A549 (cell line): Measurements from ENCODE around the gene MYOM1. TPM values are rescaled to one million over a fixed set of nuclear protein-coding genes. Genes with fewer than 3 reads are reported as not detected.

Experiments used
- ATAC-seq, 2 experiments: fragments of 200-7000 bp in 1 of 2; fragments of >200 bp in 1 of 2; cut with Nextera tagmentation in 1 of 2; cut with Tn5 transposase in 1 of 2; 3 replicates each; pipeline versions ENCODE4 v1.8.0 to v1.9.1; 2018 to 2020; ENCODE audit warnings: mild to moderate bottlenecking in 1 of 2, moderate library complexity in 1 of 2
- CTCF ChIA-PET: fragments of 300-600 bp; sonication (Branson Sonifier 250); formaldehyde crosslinking; extraction: SDS; loops from one replicate; lab custom pipeline; 2021; ENCODE audit warnings: antibody characterized with exemption, inconsistent platforms; lab: Yijun Ruan, JAX
- POLR2A ChIA-PET: fragments of 350-600 bp; formaldehyde crosslinking; extraction: SDS; loops from one replicate; lab custom pipeline; 2021; ENCODE audit warnings: antibody characterized with exemption, inconsistent platforms; lab: Yijun Ruan, JAX
- DNase-seq, 2 experiments: peaks; one replicate each; pipeline versions ENCODE4 v3.0.0 to v3.0.0-alpha.2; 2011 to 2016; ENCODE audit warnings: low read depth in 1 of 2, low spot score in 1 of 2
- FAIRE-seq: peaks from 2 replicates; lab custom pipeline; 2011; peaks lifted over from hg19 to GRCh38; lab: Jason Lieb, UNC
- H3K27ac ChIP-seq, 2 experiments: fragments of >200 bp; sonication (Bioruptor Twin); formaldehyde crosslinking; 3 replicates each; pipeline ENCODE4 v1.5.1; 2016 to 2017
- H3K4me1 ChIP-seq: fragments of >200 bp; sonication (Bioruptor Twin); formaldehyde crosslinking; 3 replicates; pipeline ENCODE4 v1.6.1; 2016
- H3K4me2 ChIP-seq: fragments of >200 bp; sonication (Bioruptor Twin); formaldehyde crosslinking; 3 replicates; pipeline ENCODE4 v1.6.1; 2016
- H3K4me3 ChIP-seq: fragments of >200 bp; sonication (Bioruptor Twin); formaldehyde crosslinking; 3 replicates; pipeline ENCODE4 v1.5.1; 2016
- H3K9me3 ChIP-seq: fragments of >200 bp; sonication (Bioruptor Twin); formaldehyde crosslinking; 3 replicates; pipeline ENCODE4 v1.6.1; 2016
- CHD2 ChIP-seq: fragments of 150-350 bp; IDR thresholded peaks from 2 replicates; pipeline ENCODE4 v1.6.1; 2014; ENCODE audit warnings: low read length; ENCODE audit not compliant: partially characterized antibody
- CHD4 ChIP-seq: fragments of 200-600 bp; sonication (generic); IDR thresholded peaks from 2 replicates; pipeline ENCODE4 v1.6.1; 2016; ENCODE audit warnings: antibody characterized with exemption, mild to moderate bottlenecking, borderline replicate concordance
- EP300 ChIP-seq, 2 experiments: fragments of >200 bp; sonication (Bioruptor Twin); formaldehyde crosslinking; IDR thresholded peaks; 2 replicates in 1 of 2; 3 replicates in 1 of 2; pipeline ENCODE4 v1.6.1; 2016 to 2017
- ESRRA ChIP-seq: fragments of 150-350 bp; IDR thresholded peaks from 2 replicates; pipeline ENCODE4 v1.6.1; 2014; ENCODE audit warnings: mild to moderate bottlenecking, low read length, borderline replicate concordance
- FOSB ChIP-seq: fragments of 250-450 bp; sonication (Bioruptor Pico); IDR thresholded peaks from 2 replicates; pipeline ENCODE4 v1.5.0; 2020; ENCODE audit warnings: mild to moderate bottlenecking, moderate library complexity
- FOSL2 ChIP-seq, 2 experiments: fragments of 450-650 bp in 1 of 2; fragments of >200 bp in 1 of 2; sonication (Bioruptor Twin) in 1 of 2; formaldehyde crosslinking; IDR thresholded peaks; 2 replicates each; pipeline versions ENCODE4 v1.5.0 to v1.6.1; 2016 to 2020; ENCODE audit warnings: mild to moderate bottlenecking in 1 of 2, moderate library complexity in 1 of 2
- GATA3 ChIP-seq: IDR thresholded peaks from 2 replicates; pipeline ENCODE4 v1.6.1; 2012; ENCODE audit warnings: borderline replicate concordance
- HDAC2 ChIP-seq: fragments of 200-600 bp; sonication (generic); IDR thresholded peaks from 2 replicates; pipeline ENCODE4 v1.6.1; 2016
- HOXB13 ChIP-seq: fragments of 250-450 bp; sonication (Bioruptor Pico); IDR thresholded peaks from 2 replicates; pipeline ENCODE4 v1.5.0; 2020; ENCODE audit warnings: low read depth, mild to moderate bottlenecking, moderate library complexity
- HOXB5 ChIP-seq: fragments of 250-450 bp; sonication (Bioruptor Pico); IDR thresholded peaks from 2 replicates; pipeline ENCODE4 v1.5.0; 2020; ENCODE audit warnings: mild to moderate bottlenecking, moderate library complexity
- JUN ChIP-seq, 2 experiments: fragments of >200 bp; sonication (Bioruptor Twin); formaldehyde crosslinking; IDR thresholded peaks; 2 replicates in 1 of 2; 3 replicates in 1 of 2; pipeline ENCODE4 v1.6.1; 2016 to 2017
- JUNB ChIP-seq: fragments of >200 bp; sonication (Bioruptor Twin); formaldehyde crosslinking; IDR thresholded peaks from 2 replicates; pipeline ENCODE4 v1.6.1; 2016
- KDM1A ChIP-seq: fragments of 200-600 bp; sonication (generic); IDR thresholded peaks from 2 replicates; pipeline ENCODE4 v1.6.1; 2016; ENCODE audit warnings: low read depth, mild to moderate bottlenecking
- MAFK ChIP-seq: fragments of 450-650 bp; IDR thresholded peaks from 2 replicates; pipeline ENCODE4 v1.6.1; 2014; ENCODE audit not compliant: partially characterized antibody
- MYC ChIP-seq: IDR thresholded peaks from 2 replicates; pipeline ENCODE4 v1.6.1; 2012; ENCODE audit warnings: mild to moderate bottlenecking, inconsistent platforms, low read length, improper control_type of control experiment, borderline replicate concordance
- NFE2L2 ChIP-seq: fragments of 150-350 bp; conservative IDR thresholded peaks from 2 replicates; pipeline ENCODE4 v1.6.1; 2014; ENCODE audit warnings: low read length
- POLR2A ChIP-seq: IDR thresholded peaks from 2 replicates; pipeline ENCODE4 v1.6.1; 2012; ENCODE audit warnings: mild to moderate bottlenecking, low read length
- RARB ChIP-seq: fragments of 250-450 bp; sonication (Bioruptor Pico); IDR thresholded peaks from 2 replicates; pipeline ENCODE4 v1.8.0; 2021; ENCODE audit warnings: mild to moderate bottlenecking, moderate library complexity
- RCOR1 ChIP-seq: fragments of 150-350 bp; IDR thresholded peaks from 2 replicates; pipeline ENCODE4 v1.6.1; 2014; ENCODE audit warnings: antibody characterized with exemption, low read length, low read depth
- TFCP2L1 ChIP-seq: fragments of 250-450 bp; sonication (Bioruptor Pico); IDR thresholded peaks from 2 replicates; pipeline ENCODE4 v1.5.0; 2021; ENCODE audit warnings: mild to moderate bottlenecking
- TP53 ChIP-seq: fragments of 250-450 bp; sonication (Bioruptor Pico); IDR thresholded peaks from 2 replicates; pipeline ENCODE4 v1.5.0; 2021; ENCODE audit warnings: mild to moderate bottlenecking, moderate library complexity
- ZC3H11A ChIP-seq: fragments of 450-650 bp; IDR thresholded peaks from 2 replicates; pipeline ENCODE4 v1.6.1; 2014; ENCODE audit warnings: antibody characterized with exemption, mild to moderate bottlenecking
- ZFP36 ChIP-seq: fragments of 450-650 bp; IDR thresholded peaks from 2 replicates; pipeline ENCODE4 v1.6.1; 2014; ENCODE audit warnings: borderline replicate concordance; ENCODE audit not compliant: partially characterized antibody
- ZSCAN20 ChIP-seq: fragments of 250-450 bp; sonication (Bioruptor Pico); IDR thresholded peaks from 2 replicates; pipeline ENCODE4 v1.8.0; 2022; ENCODE audit warnings: mild to moderate bottlenecking, moderate library complexity
- WGBS: methylation state at CpG from one replicate; pipeline ENCODE4 v1.1.6; 2017; ENCODE audit errors: missing lambda C conversion rate; 5-methylcytosine and 5-hydroxymethylcytosine counted together
- polyA plus RNA-seq, 4 experiments: library from polyadenylated mRNA; depleted of rRNA in 3 of 4; stranded (reverse); fragments of >200 nt; fragmentation: RNase III in 1 of 4; extraction: RNeasy Plus Mini Kit Qiagen cat#74134 plus additional on column Dnase treatment in 1 of 4; gene quantifications; 2 replicates in 3 of 4; 3 replicates in 1 of 4; pipeline ENCODE4 v1.2.3, GENCODE V29; 2011 to 2017
- TF ChIP-seq, protein P1 (sequence below): fragments of 450-650 bp; IDR thresholded peaks from 2 replicates; pipeline ENCODE4 v1.6.1; 2014; ENCODE audit warnings: antibody characterized with exemption
- TF ChIP-seq, protein P2 (sequence below): fragments of >200 bp; sonication (Bioruptor Twin); formaldehyde crosslinking; IDR thresholded peaks from 2 replicates; pipeline ENCODE4 v1.6.1; 2016
- TF ChIP-seq, protein P3 (sequence below): IDR thresholded peaks from 2 replicates; pipeline ENCODE4 v1.6.1; 2012
- TF ChIP-seq, protein P4 (sequence below): fragments of 250-450 bp; sonication (Bioruptor Pico); IDR thresholded peaks from 2 replicates; pipeline ENCODE4 v1.5.0; 2020; ENCODE audit warnings: low read depth, mild to moderate bottlenecking, moderate library complexity
- TF ChIP-seq, protein P5 (sequence below): fragments of 200-600 bp; sonication (generic); IDR thresholded peaks from 2 replicates; pipeline ENCODE4 v1.6.1; 2016; ENCODE audit warnings: antibody characterized with exemption, mild to moderate bottlenecking, moderate library complexity
- TF ChIP-seq, protein P6 (sequence below): fragments of >200 bp; sonication (Bioruptor Twin); formaldehyde crosslinking; IDR thresholded peaks from 3 replicates; pipeline ENCODE4 v1.5.1; 2016

Gene MYOM1
- polyA plus RNA-seq, 2 of the 4 experiments (the other 2 are of a cell fraction), result 0.18 to 0.30 TPM

DNA sequence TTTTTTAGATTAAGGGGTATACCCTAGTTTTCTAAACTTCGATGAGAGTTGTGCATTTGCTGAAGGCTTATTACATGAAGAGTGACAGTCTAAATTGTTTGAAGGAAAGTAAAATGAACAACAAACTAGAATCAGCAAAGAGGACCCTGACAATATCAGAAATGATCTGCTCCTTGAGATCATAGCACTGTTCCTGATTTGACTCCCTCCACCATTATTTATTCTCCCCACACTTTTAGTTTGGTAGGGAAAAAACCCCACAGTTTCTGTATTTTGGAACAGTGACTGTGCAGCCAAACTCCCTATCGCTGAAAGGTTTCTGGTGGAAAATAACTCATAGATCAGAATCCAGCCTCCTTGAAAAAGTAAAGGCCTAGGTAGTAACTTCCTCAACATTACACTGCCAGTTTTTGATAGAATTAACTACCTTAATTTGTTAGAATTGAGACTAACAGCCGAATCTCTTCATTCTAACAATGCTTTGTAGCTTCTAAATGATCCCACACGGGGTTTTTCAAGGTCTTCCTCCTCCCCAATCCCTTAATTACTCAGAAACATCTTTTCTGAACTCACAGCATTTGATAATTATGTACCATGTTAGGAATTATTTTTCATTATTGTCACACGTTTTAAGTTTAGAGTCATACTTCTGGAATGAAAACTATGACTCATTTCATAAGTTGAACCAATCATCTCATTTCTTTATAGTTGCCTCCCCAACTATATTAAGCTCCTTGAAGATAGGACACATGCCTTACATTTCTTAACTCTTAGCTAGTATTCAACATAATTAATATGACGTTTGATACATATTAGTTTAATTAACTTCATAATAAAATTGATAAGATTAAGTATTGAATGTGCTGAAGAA lies 30.7 kb upstream of the MYOM1 start:
- Histone ChIP-seq H3K9me3 (no peaks in the 10 kb centered on the region), H3K4me2 (peak overlapping the region; percentile 91), H3K4me1 (peaks cover 42% of the 10 kb centered on the region), H3K4me3 (peak overlapping the region; percentile 7; the same call in 1 of the 3 replicates), H3K27ac (peak overlapping the region; percentile 3 to 27; a peak in 4 of 6 replicates)
- POLR2A ChIA-PET, result interaction anchor here (2.0 kb wide), 1 partner anchor 11 kb away, joined by 14 read pairs; the partner anchor contains the start of gene MYL12B
- whole genome bisulfite sequencing, result 20% methylated on average over 6 of the region's 6 CpGs
- no peak for DNase-seq
- no peak for FAIRE-seq
- CTCF ChIA-PET, result interaction anchor here (1.5 kb wide), 1 partner anchor 205 kb away, joined by 4 read pairs; no protein-coding TSS in a partner anchor
- ATAC-seq, result no peak
- TF ChIP-seq JUN (IDR thresholded peaks at IDR 0.05) (no peak), CHD4 (no peak), EP300 (IDR thresholded peaks at IDR 0.05) (no peak), HOXB5 (no peak), FOSL2 (IDR thresholded peaks at IDR 0.05) (0 out of 2 replicates have a peak, but pooled peaks have one; percentile 16), FOSL2 (CRISPR knock-in tag; IDR thresholded peaks at IDR 0.05) (peak; percentile 83), GATA3 (no peak), RCOR1 (no peak), TFCP2L1 (0 out of 2 replicates have a peak, but pooled peaks have one; percentile 54), RARB (CRISPR knock-in tag) (no peak), HOXB13 (CRISPR knock-in tag) (no peak), ZFP36 (no peak), ZC3H11A (no peak), MAFK (no peak), FOSB (no peak), KDM1A (no peak), ZSCAN20 (CRISPR knock-in tag) (no peak), JUNB (0 out of 2 replicates have a peak, but pooled peaks have one; percentile 22), CHD2 (no peak), MYC (no peak), HDAC2 (no peak), ESRRA (no peak), TP53 (CRISPR knock-in tag) (no peak), NFE2L2 (no peak), POLR2A (no peak)
- TF ChIP-seq, protein P1, sequence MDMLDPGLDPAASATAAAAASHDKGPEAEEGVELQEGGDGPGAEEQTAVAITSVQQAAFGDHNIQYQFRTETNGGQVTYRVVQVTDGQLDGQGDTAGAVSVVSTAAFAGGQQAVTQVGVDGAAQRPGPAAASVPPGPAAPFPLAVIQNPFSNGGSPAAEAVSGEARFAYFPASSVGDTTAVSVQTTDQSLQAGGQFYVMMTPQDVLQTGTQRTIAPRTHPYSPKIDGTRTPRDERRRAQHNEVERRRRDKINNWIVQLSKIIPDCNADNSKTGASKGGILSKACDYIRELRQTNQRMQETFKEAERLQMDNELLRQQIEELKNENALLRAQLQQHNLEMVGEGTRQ, result no peak
- TF ChIP-seq, protein P2, sequence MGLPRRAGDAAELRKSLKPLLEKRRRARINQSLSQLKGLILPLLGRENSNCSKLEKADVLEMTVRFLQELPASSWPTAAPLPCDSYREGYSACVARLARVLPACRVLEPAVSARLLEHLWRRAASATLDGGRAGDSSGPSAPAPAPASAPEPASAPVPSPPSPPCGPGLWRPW, result no peak
- TF ChIP-seq, protein P3, sequence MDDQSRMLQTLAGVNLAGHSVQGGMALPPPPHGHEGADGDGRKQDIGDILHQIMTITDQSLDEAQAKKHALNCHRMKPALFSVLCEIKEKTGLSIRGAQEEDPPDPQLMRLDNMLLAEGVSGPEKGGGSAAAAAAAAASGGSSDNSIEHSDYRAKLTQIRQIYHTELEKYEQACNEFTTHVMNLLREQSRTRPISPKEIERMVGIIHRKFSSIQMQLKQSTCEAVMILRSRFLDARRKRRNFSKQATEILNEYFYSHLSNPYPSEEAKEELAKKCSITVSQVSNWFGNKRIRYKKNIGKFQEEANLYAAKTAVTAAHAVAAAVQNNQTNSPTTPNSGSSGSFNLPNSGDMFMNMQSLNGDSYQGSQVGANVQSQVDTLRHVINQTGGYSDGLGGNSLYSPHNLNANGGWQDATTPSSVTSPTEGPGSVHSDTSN, result no peak
- TF ChIP-seq, protein P4, sequence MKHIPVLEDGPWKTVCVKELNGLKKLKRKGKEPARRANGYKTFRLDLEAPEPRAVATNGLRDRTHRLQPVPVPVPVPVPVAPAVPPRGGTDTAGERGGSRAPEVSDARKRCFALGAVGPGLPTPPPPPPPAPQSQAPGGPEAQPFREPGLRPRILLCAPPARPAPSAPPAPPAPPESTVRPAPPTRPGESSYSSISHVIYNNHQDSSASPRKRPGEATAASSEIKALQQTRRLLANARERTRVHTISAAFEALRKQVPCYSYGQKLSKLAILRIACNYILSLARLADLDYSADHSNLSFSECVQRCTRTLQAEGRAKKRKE (CRISPR knock-in tag), result no peak
- TF ChIP-seq, protein P5, sequence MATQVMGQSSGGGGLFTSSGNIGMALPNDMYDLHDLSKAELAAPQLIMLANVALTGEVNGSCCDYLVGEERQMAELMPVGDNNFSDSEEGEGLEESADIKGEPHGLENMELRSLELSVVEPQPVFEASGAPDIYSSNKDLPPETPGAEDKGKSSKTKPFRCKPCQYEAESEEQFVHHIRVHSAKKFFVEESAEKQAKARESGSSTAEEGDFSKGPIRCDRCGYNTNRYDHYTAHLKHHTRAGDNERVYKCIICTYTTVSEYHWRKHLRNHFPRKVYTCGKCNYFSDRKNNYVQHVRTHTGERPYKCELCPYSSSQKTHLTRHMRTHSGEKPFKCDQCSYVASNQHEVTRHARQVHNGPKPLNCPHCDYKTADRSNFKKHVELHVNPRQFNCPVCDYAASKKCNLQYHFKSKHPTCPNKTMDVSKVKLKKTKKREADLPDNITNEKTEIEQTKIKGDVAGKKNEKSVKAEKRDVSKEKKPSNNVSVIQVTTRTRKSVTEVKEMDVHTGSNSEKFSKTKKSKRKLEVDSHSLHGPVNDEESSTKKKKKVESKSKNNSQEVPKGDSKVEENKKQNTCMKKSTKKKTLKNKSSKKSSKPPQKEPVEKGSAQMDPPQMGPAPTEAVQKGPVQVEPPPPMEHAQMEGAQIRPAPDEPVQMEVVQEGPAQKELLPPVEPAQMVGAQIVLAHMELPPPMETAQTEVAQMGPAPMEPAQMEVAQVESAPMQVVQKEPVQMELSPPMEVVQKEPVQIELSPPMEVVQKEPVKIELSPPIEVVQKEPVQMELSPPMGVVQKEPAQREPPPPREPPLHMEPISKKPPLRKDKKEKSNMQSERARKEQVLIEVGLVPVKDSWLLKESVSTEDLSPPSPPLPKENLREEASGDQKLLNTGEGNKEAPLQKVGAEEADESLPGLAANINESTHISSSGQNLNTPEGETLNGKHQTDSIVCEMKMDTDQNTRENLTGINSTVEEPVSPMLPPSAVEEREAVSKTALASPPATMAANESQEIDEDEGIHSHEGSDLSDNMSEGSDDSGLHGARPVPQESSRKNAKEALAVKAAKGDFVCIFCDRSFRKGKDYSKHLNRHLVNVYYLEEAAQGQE, result no peak
- TF ChIP-seq, protein P6, sequence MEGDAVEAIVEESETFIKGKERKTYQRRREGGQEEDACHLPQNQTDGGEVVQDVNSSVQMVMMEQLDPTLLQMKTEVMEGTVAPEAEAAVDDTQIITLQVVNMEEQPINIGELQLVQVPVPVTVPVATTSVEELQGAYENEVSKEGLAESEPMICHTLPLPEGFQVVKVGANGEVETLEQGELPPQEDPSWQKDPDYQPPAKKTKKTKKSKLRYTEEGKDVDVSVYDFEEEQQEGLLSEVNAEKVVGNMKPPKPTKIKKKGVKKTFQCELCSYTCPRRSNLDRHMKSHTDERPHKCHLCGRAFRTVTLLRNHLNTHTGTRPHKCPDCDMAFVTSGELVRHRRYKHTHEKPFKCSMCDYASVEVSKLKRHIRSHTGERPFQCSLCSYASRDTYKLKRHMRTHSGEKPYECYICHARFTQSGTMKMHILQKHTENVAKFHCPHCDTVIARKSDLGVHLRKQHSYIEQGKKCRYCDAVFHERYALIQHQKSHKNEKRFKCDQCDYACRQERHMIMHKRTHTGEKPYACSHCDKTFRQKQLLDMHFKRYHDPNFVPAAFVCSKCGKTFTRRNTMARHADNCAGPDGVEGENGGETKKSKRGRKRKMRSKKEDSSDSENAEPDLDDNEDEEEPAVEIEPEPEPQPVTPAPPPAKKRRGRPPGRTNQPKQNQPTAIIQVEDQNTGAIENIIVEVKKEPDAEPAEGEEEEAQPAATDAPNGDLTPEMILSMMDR, result no peak
